Measurements from ENCODE around the gene STOX2.

- TF ChIP-seq EZH2phosphoT487 (IDR thresholded peaks at IDR 0.05; ENCODE audit: insufficient read depth, low read depth) (no peak), EZH2 (IDR thresholded peaks at IDR 0.05; ENCODE audit: insufficient read depth, poor library complexity, severe bottlenecking) (no peak)
Observed at GRCh38 chr4:183909801-183910200, 4.7 kb downstream of the STOX2 start.
